Karpas-422 (cell line): ENCODE results near the gene FKBP8. TPM values are rescaled to one million over a fixed set of nuclear protein-coding genes. Genes with fewer than 3 reads are reported as not detected.

ENCODE experiments used
- DNase-seq: peaks from one replicate; pipeline ENCODE4 v3.0.0-alpha.2; 2015
- H2AFZ ChIP-seq: fragments of 200-600 bp; sonication (generic); 2 replicates; pipeline ENCODE4 v1.6.1; 2014; ENCODE audit warnings: antibody characterized with exemption, low read length, mixed read lengths
- H3K27ac ChIP-seq: fragments of 200-600 bp; sonication (generic); 2 replicates; pipeline ENCODE4 v1.5.1; 2014; ENCODE audit warnings: mild to moderate bottlenecking, low read length, moderate library complexity
- H3K27me3 ChIP-seq: fragments of 200-600 bp; sonication (generic); 2 replicates; pipeline ENCODE4 v1.6.1; 2014; ENCODE audit warnings: low read length, mixed read lengths
- H3K36me3 ChIP-seq: fragments of 200-600 bp; sonication (generic); 2 replicates; pipeline ENCODE4 v1.6.1; 2014; ENCODE audit warnings: low read length, mixed read lengths; ENCODE audit not compliant: insufficient read depth
- H3K4me1 ChIP-seq: fragments of 200-600 bp; sonication (generic); 2 replicates; pipeline ENCODE4 v1.6.1; 2014; ENCODE audit warnings: mild to moderate bottlenecking, low read length, mixed read lengths
- H3K4me2 ChIP-seq: fragments of 200-600 bp; sonication (generic); 2 replicates; pipeline ENCODE4 v1.6.1; 2014; ENCODE audit warnings: low read length, low read depth, mild to moderate bottlenecking; ENCODE audit not compliant: poor library complexity, severe bottlenecking
- H3K4me3 ChIP-seq: fragments of 200-600 bp; sonication (generic); 2 replicates; pipeline ENCODE4 v1.5.1; 2014; ENCODE audit warnings: mild to moderate bottlenecking, antibody characterized with exemption, low read length, mixed read lengths
- H3K79me2 ChIP-seq: fragments of 200-600 bp; sonication (generic); 2 replicates; pipeline ENCODE4 v1.6.1; 2014; ENCODE audit warnings: mild to moderate bottlenecking, low read length, mixed read lengths
- H3K9ac ChIP-seq: fragments of 200-600 bp; sonication (generic); 2 replicates; pipeline ENCODE4 v1.6.0; 2014; ENCODE audit warnings: low read length
- H3K9me2 ChIP-seq: fragments of 200-600 bp; sonication (generic), shearing (Covaris generic); replicated peaks from 2 replicates; pipeline ENCODE4 v1.6.0; 2014; ENCODE audit warnings: mild to moderate bottlenecking, low read length, moderate library complexity; ENCODE audit not compliant: insufficient read depth
- H3K9me3 ChIP-seq: fragments of 300-700, 200-600 bp; sonication (generic); 2 replicates; pipeline ENCODE4 v1.6.1; 2014; ENCODE audit warnings: low read length, mixed read lengths
- H4K20me1 ChIP-seq: fragments of 200-600 bp; sonication (generic); 2 replicates; pipeline ENCODE4 v1.6.1; 2014; ENCODE audit warnings: mild to moderate bottlenecking, antibody characterized with exemption, low read length, low read depth; ENCODE audit not compliant: insufficient read depth
- total RNA-seq: library from RNA; depleted of rRNA; stranded (reverse); fragments of >200 nt; shearing (Covaris generic); gene quantifications from 2 replicates; pipeline ENCODE4 v1.2.3, GENCODE V29; 2014; ENCODE audit warnings: low replicate concordance

FKBP8 gene
- total RNA-seq, 1 experiment from 2014 or later, result 92.6 TPM

- H3K79me2 ChIP-seq, result peaks cover 95% of the 10 kb centered on the region
- no peak for DNase-seq
- peaks cover 58% of the 10 kb centered on the region for H4K20me1 ChIP-seq
- no peak overlapping the region for H2AFZ ChIP-seq
- H3K4me1 ChIP-seq, result peaks cover 7% of the 10 kb centered on the region
- no peaks in the 10 kb centered on the region for H3K9me2 ChIP-seq
- no peaks in the 10 kb centered on the region for H3K36me3 ChIP-seq
- no peak overlapping the region for H3K9ac ChIP-seq
- H3K27ac ChIP-seq, result no peak overlapping the region
- no peak overlapping the region for H3K4me3 ChIP-seq
- no peak overlapping the region for H3K4me2 ChIP-seq
- no peaks in the 10 kb centered on the region for H3K9me3 ChIP-seq
- no peaks in the 10 kb centered on the region for H3K27me3 ChIP-seq
These were observed 51.1 kb downstream of the FKBP8 start for GRCh38 chr19:18491995-18492953.

- Histone ChIP-seq H3K4me3 (no peak overlapping the region), H3K4me1 (no peaks in the 10 kb centered on the region), H3K9me3 (no peaks in the 10 kb centered on the region), H3K27me3 (no peaks in the 10 kb centered on the region), H3K36me3 (no peaks in the 10 kb centered on the region), H3K9ac (no peak overlapping the region), H2AFZ (no peak overlapping the region), H3K4me2 (no peak overlapping the region), H3K27ac (no peak overlapping the region), H4K20me1 (peaks cover 50% of the 10 kb centered on the region), H3K9me2 (no peaks in the 10 kb centered on the region), H3K79me2 (peaks cover 95% of the 10 kb centered on the region)
- no peak for DNase-seq
These were observed 52.6 kb downstream of the FKBP8 start for GRCh38 chr19:18490728-18491127.

- Histone ChIP-seq H3K36me3 (no peaks in the 10 kb centered on the region), H3K9me3 (no peaks in the 10 kb centered on the region), H4K20me1 (peaks cover 41% of the 10 kb centered on the region), H3K79me2 (peaks cover 94% of the 10 kb centered on the region), H3K27ac (no peak overlapping the region), H3K9ac (no peak overlapping the region), H3K4me1 (no peaks in the 10 kb centered on the region), H3K27me3 (no peaks in the 10 kb centered on the region), H3K9me2 (no peaks in the 10 kb centered on the region), H3K4me2 (no peak overlapping the region), H3K4me3 (no peak overlapping the region), H2AFZ (no peak overlapping the region)
- DNase-seq, result no peak
These were observed 53.7 kb downstream of the FKBP8 start for GRCh38 chr19:18489627-18490184.

GRCh38 chr19:18488838-18489626 is 54.3 kb downstream of the FKBP8 start:
- Histone ChIP-seq H3K9ac (no peak overlapping the region), H3K36me3 (no peaks in the 10 kb centered on the region), H3K27me3 (no peaks in the 10 kb centered on the region), H3K9me3 (no peaks in the 10 kb centered on the region), H3K27ac (no peak overlapping the region), H4K20me1 (peaks cover 38% of the 10 kb centered on the region), H2AFZ (no peak overlapping the region), H3K4me3 (no peak overlapping the region), H3K9me2 (no peaks in the 10 kb centered on the region), H3K4me2 (no peak overlapping the region), H3K79me2 (peaks cover 92% of the 10 kb centered on the region), H3K4me1 (no peaks in the 10 kb centered on the region)
- DNase-seq, result peak; percentile 78

GRCh38 chr19:18488403-18488723 is 55.0 kb downstream of the FKBP8 start:
- Histone ChIP-seq H3K27ac (no peak overlapping the region), H3K4me1 (no peaks in the 10 kb centered on the region), H3K36me3 (no peaks in the 10 kb centered on the region), H3K79me2 (peaks cover 92% of the 10 kb centered on the region), H3K9me3 (no peaks in the 10 kb centered on the region), H3K9me2 (no peaks in the 10 kb centered on the region), H3K4me2 (no peak overlapping the region), H3K4me3 (no peak overlapping the region), H3K27me3 (no peaks in the 10 kb centered on the region), H4K20me1 (peaks cover 32% of the 10 kb centered on the region; the same call in 1 of the 2 replicates), H2AFZ (no peak overlapping the region), H3K9ac (no peak overlapping the region)
- DNase-seq, result no peak

- Histone ChIP-seq H3K9me3 (no peaks in the 10 kb centered on the region), H3K4me2 (no peak overlapping the region), H3K27me3 (no peaks in the 10 kb centered on the region), H3K4me3 (no peak overlapping the region), H2AFZ (no peak overlapping the region), H3K79me2 (peaks cover 92% of the 10 kb centered on the region), H4K20me1 (peaks cover 27% of the 10 kb centered on the region; the same call in 1 of the 2 replicates), H3K9ac (no peak overlapping the region), H3K36me3 (no peaks in the 10 kb centered on the region), H3K4me1 (no peaks in the 10 kb centered on the region), H3K9me2 (no peaks in the 10 kb centered on the region), H3K27ac (no peak overlapping the region)
- no peak for DNase-seq
These were observed 55.6 kb downstream of the FKBP8 start for GRCh38 chr19:18487576-18488402.

GRCh38 chr19:18486746-18487145 is 56.6 kb downstream of the FKBP8 start:
- Histone ChIP-seq H3K9ac (no peak overlapping the region), H2AFZ (no peak overlapping the region), H3K27me3 (no peaks in the 10 kb centered on the region), H3K27ac (no peak overlapping the region), H3K4me3 (no peak overlapping the region), H3K4me1 (no peaks in the 10 kb centered on the region), H3K9me3 (no peaks in the 10 kb centered on the region), H3K36me3 (no peaks in the 10 kb centered on the region), H4K20me1 (peaks cover 25% of the 10 kb centered on the region; the same call in 1 of the 2 replicates), H3K79me2 (peaks cover 90% of the 10 kb centered on the region), H3K9me2 (no peaks in the 10 kb centered on the region), H3K4me2 (no peak overlapping the region)
- no peak for DNase-seq
